Measurements from ENCODE around the gene AMN.

DNA sequence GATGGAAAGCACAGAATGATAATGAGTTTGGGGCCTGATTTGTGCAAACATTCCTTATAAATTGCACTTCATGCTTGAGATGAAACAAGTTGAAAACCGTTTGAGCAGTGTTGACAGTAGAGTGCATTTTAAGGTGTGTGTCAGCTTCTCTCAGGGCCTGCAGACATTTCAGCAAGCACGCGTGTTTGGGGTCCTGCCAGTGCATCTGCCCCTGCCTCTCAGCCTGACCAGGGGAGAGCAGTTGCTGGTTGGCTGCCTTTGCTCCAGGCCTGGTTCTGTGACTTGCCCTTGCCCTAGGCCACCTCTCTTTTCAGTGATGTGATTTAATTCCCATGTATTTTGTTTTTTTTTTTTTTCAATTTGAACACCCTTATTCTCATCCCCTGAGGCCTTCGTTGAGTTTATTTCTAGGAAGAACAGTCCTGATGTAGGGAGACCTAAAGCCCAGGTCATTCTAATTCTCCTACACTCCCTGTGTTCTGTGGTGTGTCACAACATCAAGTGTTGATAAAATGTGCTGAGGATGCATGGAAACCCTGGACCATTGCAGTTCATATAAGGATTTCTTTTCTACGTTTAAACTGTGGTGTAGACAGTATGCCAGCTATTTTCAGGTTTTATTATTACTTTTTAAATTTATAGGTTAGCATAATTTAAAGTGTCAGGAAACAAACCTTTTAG lies 40.1 kb upstream of the AMN start:
- TF ChIP-seq POLR2AphosphoS5 (IDR thresholded peaks at IDR 0.05), result no peak
- TF ChIP-seq, protein P1, sequence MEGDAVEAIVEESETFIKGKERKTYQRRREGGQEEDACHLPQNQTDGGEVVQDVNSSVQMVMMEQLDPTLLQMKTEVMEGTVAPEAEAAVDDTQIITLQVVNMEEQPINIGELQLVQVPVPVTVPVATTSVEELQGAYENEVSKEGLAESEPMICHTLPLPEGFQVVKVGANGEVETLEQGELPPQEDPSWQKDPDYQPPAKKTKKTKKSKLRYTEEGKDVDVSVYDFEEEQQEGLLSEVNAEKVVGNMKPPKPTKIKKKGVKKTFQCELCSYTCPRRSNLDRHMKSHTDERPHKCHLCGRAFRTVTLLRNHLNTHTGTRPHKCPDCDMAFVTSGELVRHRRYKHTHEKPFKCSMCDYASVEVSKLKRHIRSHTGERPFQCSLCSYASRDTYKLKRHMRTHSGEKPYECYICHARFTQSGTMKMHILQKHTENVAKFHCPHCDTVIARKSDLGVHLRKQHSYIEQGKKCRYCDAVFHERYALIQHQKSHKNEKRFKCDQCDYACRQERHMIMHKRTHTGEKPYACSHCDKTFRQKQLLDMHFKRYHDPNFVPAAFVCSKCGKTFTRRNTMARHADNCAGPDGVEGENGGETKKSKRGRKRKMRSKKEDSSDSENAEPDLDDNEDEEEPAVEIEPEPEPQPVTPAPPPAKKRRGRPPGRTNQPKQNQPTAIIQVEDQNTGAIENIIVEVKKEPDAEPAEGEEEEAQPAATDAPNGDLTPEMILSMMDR (IDR thresholded peaks at IDR 0.05), result no peak
- no peak for TF ChIP-seq POLR2A (IDR thresholded peaks at IDR 0.05)
- no peak for TF ChIP-seq EP300 (IDR thresholded peaks at IDR 0.05)

All from gastroesophageal sphincter (tissue), 3 donors.